K562 (cell line): ENCODE measurements around the gene ZDHHC18. TPM values are rescaled to one million over a fixed set of nuclear protein-coding genes. Genes with fewer than 3 reads are reported as not detected.

Experiments used
- BRF1 ChIP-seq: IDR thresholded peaks from 3 replicates; pipeline ENCODE4 v1.6.1; 2011; ENCODE audit warnings: borderline replicate concordance, mild to moderate bottlenecking; ENCODE audit not compliant: insufficient read length; ENCODE audit errors: extremely low read depth
- CBX3 ChIP-seq, 2 experiments: IDR thresholded peaks; 1 replicate in 1 of 2; 2 replicates in 1 of 2; pipeline ENCODE4 v1.6.1; 2012; ENCODE audit warnings: inconsistent platforms in 2 of 2, low read length in 2 of 2, borderline replicate concordance in 1 of 2, control low read depth in 1 of 2
- CHD7 ChIP-seq: fragments of 200-600 bp; sonication (generic); IDR thresholded peaks from one replicate; pipeline ENCODE4 v1.6.1; 2012; ENCODE audit warnings: mild to moderate bottlenecking, low read depth, low read length, inconsistent platforms
- KAT7 ChIP-seq: sonication (generic); formaldehyde crosslinking; IDR thresholded peaks from 2 replicates; pipeline ENCODE4 v1.8.0; 2022; ENCODE audit warnings: missing genetic modification reagents, mild to moderate bottlenecking, borderline replicate concordance
- KLF10 ChIP-seq: fragments of 250-450 bp; sonication (Bioruptor Pico); IDR thresholded peaks from 2 replicates; pipeline ENCODE4 v1.6.1; 2021; ENCODE audit warnings: matching md5 sums
- RAD21 ChIP-seq, 2 experiments: fragments of 250-450 bp in 1 of 2; fragments of 450-650 bp in 1 of 2; sonication (Bioruptor Pico) in 1 of 2; formaldehyde crosslinking in 1 of 2; IDR thresholded peaks in 1 of 2; conservative IDR thresholded peaks in 1 of 2; 2 replicates each; pipeline versions ENCODE4 v1.4.0 to v1.8.0; 2020 to 2022; ENCODE audit warnings: mild to moderate bottlenecking in 2 of 2, moderate library complexity in 1 of 2
- SIN3A ChIP-seq, 2 experiments: fragments of 150-350 bp in 1 of 2; IDR thresholded peaks; 2 replicates each; pipeline ENCODE4 v1.6.1; 2011 to 2016; ENCODE audit warnings: borderline replicate concordance in 2 of 2, low read depth in 2 of 2, low read length in 2 of 2, mild to moderate bottlenecking in 2 of 2, moderate library complexity in 2 of 2; ENCODE audit not compliant: control insufficient read depth in 1 of 2
- SMAD4 ChIP-seq: fragments of 250-450 bp; sonication (Bioruptor Pico); conservative IDR thresholded peaks from 2 replicates; pipeline ENCODE4 v1.8.0; 2021; ENCODE audit warnings: inconsistent platforms, mild to moderate bottlenecking, moderate library complexity
- SNIP1 ChIP-seq: fragments of 450-650 bp; IDR thresholded peaks from 2 replicates; pipeline ENCODE4 v1.7.1; 2017; ENCODE audit warnings: low read depth, mild to moderate bottlenecking
- ZBTB26 ChIP-seq: fragments of 450-650 bp; formaldehyde crosslinking; IDR thresholded peaks from 2 replicates; pipeline ENCODE4 v1.4.0; 2022; ENCODE audit warnings: missing genetic modification characterization
- ZEB2 ChIP-seq: fragments of 450-650 bp; IDR thresholded peaks from 2 replicates; pipeline ENCODE4 v1.6.1; 2016
- ZNF134 ChIP-seq: fragments of 250-450 bp; sonication (Bioruptor Pico); conservative IDR thresholded peaks from 2 replicates; pipeline ENCODE4 v1.4.0; 2020
- ZNF316 ChIP-seq: fragments of 450-650 bp; IDR thresholded peaks from 2 replicates; pipeline ENCODE4 v1.6.1; 2016
- polyA plus RNA-seq, 8 experiments: library from polyadenylated mRNA; depleted of rRNA in 4 of 8; stranded (reverse) in 5 of 8; unstranded in 3 of 8; fragments of >200 nt; fragmentation: Nextera tagmentation in 2 of 8; fragmentation: Illumina TruSeq in 1 of 8; extraction: Ambion mirVana in 2 of 8; extraction: Trizol in 1 of 8; gene quantifications; 2 replicates each; pipeline versions ENCODE4 v1.2.1 to v1.2.3, GENCODE V29; 2011 to 2014; ENCODE audit warnings: inconsistent platforms in 1 of 8, missing spikeins in 1 of 8
- total RNA-seq, 7 experiments: library from RNA; depleted of rRNA in 6 of 7; stranded (reverse); fragments of >200 nt in 6 of 7; fragmentation: Illumina TruSeq in 2 of 7; extraction: Trizol in 2 of 7; gene quantifications; 2 replicates each; pipeline versions ENCODE4 v1.2.1 to v1.2.3, GENCODE V29; 2011 to 2021; ENCODE audit warnings: low replicate concordance in 1 of 7

Gene ZDHHC18
- total and polyA plus RNA-seq, 9 of the 15 experiments (the other 6 are each of a cell fraction or from before 2014, with no cell fraction given), result 0.42 to 35.6 (median 15.8) TPM

DNA sequence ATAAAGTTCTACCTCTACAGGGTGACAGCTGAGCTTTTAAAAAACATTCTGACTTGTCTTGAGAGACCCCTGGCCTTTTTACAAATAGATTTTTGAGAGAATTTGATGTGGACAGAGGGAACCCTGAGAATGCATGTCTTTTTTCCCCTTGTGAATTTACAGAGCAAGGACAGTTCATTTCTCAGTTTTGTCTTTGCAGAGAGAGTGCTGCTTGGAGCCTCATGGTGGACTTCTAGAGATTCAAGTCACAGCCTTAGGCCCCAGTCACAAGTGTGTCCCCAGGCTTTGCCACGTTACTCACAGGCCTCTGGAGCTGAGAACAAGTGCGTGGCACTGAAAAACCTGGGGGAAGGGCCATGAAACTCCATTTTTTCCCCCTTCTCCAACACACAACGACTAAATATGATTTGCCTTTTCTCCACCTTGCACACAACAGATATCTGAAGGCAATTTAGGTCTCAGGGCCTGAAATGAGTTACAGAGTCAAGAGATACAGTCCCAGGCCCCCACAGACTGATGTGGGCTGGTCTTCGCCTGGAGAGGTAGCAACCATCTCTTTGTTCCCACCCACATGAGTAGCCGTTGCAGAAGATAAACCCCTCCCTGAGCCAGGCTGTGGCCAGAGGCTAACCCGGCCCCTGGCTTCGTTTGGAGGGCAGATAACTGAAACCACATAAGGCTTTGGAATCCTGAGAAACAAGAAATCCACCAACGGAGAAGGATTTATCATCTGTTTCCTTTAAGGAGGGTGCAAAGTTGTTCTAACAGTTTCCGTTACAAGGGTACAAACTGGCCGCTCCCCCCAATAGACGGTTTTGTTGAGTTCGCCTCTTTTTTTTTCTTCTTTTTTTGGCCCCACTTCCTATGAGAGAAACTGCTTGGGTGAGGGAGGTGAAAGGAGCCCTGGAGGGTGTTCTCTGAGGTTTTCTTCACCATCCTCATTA is 39.8 kb upstream of the ZDHHC18 start (continued):
- TF ChIP-seq CHD7, result no peak
- no peak for TF ChIP-seq KLF10
- TF ChIP-seq KAT7 (CRISPR knock-in tag), result 0 out of 2 replicates have a peak, but pooled peaks have one; percentile 24
- TF ChIP-seq ZNF316, result no peak
- TF ChIP-seq ZNF134 (CRISPR knock-in tag), result no peak
- TF ChIP-seq SMAD4 (CRISPR knock-in tag), result peak; percentile 56; the same call in 1 of the 2 replicates
- TF ChIP-seq CBX3 (IDR thresholded peaks at IDR 0.05; ENCODE audit: borderline replicate concordance in 1 of 2, low read length in 2 of 2), result peak in 1 of 2 experiments; percentile 59; a peak in 2 of 3 replicates
- TF ChIP-seq SIN3A (IDR thresholded peaks at IDR 0.05; ENCODE audit: borderline replicate concordance in 2 of 2, control insufficient read depth in 1 of 2, low read depth in 2 of 2, low read length in 2 of 2), result peak in 1 of 2 experiments; percentile 60; a peak in 1 of 4 replicates
- TF ChIP-seq SNIP1, result no peak
- peak; percentile 85; the same call in 1 of the 2 replicates for TF ChIP-seq ZBTB26 (CRISPR knock-in tag)
- peak in 1 of 2 experiments; percentile 39; a peak in 3 of 4 replicates for TF ChIP-seq RAD21 (CRISPR knock-in tag; conservative IDR thresholded peaks at IDR 0.05 in 1 of 2, IDR thresholded peaks at IDR 0.05 in 1 of 2)
- TF ChIP-seq ZEB2, result peak; percentile 30; the same call in 1 of the 2 replicates
- TF ChIP-seq BRF1, result no peak
